HT1080 (cell line): Measurements from ENCODE around the gene IL1R1. TPM values are rescaled to one million over a fixed set of nuclear protein-coding genes. Genes with fewer than 3 reads are reported as not detected.
A peak's percentile ranks its signal among the peaks of the same experiment; 100 is the strongest.

Source experiments
- DNase-seq: peaks from one replicate; pipeline ENCODE4 v3.0.0-alpha.2; 2015; ENCODE audit warnings: low read depth
- total RNA-seq: library from RNA; depleted of rRNA; stranded (reverse); fragments of >200 nt; shearing (Covaris generic); gene quantifications from 2 replicates; pipeline ENCODE4 v1.2.3, GENCODE V29; 2014; rRNA removed

Gene IL1R1
- total RNA-seq, 1 experiment from 2014 or later: 0.43 TPM

- no peak for DNase-seq
Measured at GRCh38 chr2:102197389-102198137, 55.0 kb downstream of the IL1R1 start.

DNA sequence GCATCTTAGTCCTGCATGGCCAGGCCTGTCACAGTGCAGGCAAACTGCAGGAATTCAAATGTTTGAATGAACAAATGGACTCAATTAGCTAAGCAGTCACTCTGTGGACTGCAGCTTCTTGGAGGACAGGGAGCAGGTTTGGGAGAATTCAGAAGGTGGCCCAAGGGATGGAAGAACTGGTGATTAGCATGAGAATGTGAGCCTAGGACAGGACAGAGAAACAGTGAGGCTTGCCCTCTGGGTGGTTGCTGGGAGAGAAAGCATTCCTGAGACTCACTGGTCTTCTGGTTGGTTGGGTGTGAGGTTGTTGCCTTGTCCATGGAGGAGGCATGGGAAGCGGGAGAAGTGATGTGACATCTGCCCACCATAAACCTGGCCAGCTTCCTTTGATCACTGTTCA is 58.0 kb downstream of the IL1R1 start:
- DNase-seq: no peak

GRCh38 chr2:102204638-102205037 is 62.1 kb downstream of the IL1R1 start:
- no peak for DNase-seq

- peak; percentile 67 for DNase-seq
Measured at GRCh38 chr2:102206666-102207341, 64.3 kb downstream of the IL1R1 start.

GRCh38 chr2:102208774-102209173 is 66.2 kb downstream of the IL1R1 start:
- no peak for DNase-seq

DNA sequence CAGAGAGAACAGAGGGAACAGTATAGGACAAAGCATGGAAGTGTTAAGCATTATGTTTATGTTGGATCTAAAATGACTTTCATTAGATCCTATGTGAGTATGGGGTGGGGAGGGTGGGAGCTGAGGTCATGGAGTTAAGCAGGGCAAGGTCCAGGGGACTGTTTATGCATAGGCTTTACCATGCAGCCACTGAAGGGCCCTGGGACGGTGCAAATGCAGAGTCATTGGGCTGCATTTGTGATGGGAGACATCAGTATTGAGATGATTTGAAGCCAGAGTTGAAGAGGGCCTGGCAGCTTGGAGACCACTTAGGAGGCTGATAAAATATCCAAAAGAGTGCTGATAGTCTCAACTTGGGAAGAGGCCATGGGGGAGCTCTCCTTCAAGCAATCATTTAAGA is 66.9 kb downstream of the IL1R1 start:
- no peak for DNase-seq

GRCh38 chr2:102217032-102217431 is 74.5 kb downstream of the IL1R1 start:
- no peak for DNase-seq

GRCh38 chr2:102224824-102225739 is 82.5 kb downstream of the IL1R1 start:
- DNase-seq: no peak

DNA sequence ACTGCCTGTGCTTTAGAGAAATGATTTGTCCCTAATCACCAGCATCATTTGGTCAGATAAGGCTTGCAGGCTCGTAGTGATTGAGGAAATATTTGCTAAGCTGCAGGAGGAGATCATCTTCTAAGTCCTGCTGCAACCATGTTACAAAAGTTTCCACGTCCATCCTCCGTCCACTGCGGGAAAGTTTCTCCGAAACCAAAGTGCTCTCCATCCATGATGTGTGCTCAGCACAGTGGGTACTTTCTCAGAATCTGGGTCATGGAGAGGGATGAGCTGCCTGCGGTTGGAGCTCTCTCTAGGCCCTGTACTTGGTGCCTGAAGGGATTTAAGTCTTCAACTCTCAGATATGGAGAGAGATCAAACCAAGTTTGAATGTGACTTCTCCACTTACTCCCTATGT is 83.6 kb downstream of the IL1R1 start:
- DNase-seq: no peak

- peak; percentile 12 for DNase-seq
Measured at GRCh38 chr2:102226612-102227391, 84.3 kb downstream of the IL1R1 start.

- no peak for DNase-seq
Measured at GRCh38 chr2:102229141-102229769, 86.7 kb downstream of the IL1R1 start.

Other genes starting within 250 kb of the IL1R1 start
- 0.57 and 0.59 TPM in 2 replicates for gene IL1R2, start 150.8 kb upstream of the IL1R1 start, total RNA-seq
- gene IL1RL2, start 44.3 kb downstream of the IL1R1 start, total RNA-seq: not detected in 2 replicates
- not detected in 2 replicates for gene IL1RL1, start 168.8 kb downstream of the IL1R1 start, total RNA-seq
- 0.51 and 0.80 TPM in 2 replicates for gene IL18R1, start 213.1 kb downstream of the IL1R1 start, total RNA-seq